ENCODE results near the gene KITLG. TPM values are rescaled to one million over a fixed set of nuclear protein-coding genes. Genes with fewer than 3 reads are reported as not detected.
"Not testable (repeated sequence)": the region's sequence is repeated elsewhere in the genome, so short reads cannot be mapped to it uniquely, and the experiment has no call there.

Gene KITLG
- total RNA-seq, 1 donor from 2014 or later, result 56.3 TPM

DNA sequence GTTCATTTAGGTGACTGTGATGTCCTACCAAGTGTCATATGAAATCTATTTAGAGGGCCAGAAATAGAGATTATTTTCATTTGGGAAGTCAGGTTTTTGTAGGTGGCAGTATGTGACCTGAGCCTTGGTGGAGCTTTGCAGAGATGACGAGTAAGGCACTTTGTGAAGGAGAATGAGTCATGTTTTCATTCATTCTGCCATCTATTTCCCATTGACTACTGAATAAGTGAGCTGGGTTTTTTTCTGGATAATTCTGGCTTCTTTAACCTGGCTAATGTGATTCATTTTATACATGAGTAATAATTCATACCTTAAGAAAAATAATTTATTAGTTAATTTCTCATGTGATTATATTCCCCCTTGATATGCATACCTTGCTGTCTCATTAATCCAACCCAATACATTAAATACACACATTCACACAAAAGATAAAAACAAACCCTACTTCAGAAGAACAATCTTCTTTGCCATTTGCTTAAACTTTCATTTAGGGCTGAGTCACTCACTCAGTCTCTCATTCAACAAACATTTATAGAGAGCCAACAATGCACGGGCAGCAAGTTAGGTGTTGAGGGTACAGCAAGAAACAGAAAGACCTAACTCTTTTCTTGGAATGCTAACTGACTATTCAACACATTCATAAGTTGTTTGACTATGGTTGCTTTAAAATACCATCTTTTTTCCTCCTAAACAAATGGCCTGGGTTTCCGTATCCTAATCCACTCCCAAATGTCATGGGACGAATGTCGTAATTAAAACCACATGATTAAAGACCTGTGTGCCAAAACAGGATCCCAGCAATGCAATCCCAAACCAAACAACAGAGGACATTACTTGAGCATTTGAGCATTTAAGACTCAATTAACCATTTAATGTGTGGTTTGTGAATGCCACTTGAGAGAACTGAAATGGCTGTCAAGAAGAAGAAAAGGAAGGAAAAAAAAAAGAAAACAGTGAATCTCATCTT is 78.0 kb downstream of the KITLG start:
- DNase-seq (ENCODE audit: low spot score in 2 of 2), result no peak
- FAIRE-seq, result no peak

DNA sequence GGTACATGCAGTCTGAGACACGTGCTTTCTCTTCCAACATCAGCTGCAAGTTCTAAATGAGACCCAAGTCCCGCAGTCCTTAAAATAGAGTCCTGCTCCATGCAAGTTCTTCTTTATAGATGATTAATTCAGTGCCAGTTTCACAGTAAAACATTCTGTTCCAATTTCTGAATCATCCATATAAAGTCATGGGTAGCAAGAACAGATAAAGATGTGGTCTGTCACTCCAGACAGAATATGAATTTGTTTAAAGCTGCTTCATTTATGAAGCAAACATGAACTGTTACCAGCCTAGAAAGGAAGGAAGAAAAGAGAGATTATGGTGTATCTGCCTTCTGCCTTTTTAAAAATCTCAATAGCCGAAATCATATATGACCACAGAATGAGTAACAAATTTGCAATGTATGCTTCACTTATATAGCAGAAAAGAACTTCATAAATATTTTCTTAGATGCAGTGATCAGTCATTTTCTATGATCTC is 83.3 kb downstream of the KITLG start:
- no peak for FAIRE-seq
- no peak for DNase-seq (ENCODE audit: low spot score in 2 of 2)

DNA sequence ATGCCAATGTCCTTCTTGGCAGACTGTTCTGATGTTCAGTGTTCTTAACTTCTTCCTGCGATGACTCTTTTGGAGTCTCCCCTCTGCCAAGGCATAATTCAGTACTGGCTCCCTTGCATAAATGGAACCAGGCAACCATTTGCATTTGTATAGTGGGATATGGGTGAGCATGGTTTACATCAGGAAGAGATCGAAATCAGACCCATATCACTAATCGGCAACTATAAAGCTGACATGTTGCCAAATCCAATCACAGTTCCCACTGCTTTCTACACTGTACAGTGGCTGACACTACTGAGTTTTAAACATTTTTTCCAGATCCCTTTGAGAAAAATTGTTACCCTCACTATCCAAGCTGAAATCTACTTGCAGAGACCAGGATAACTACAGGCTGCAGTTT is 83.8 kb downstream of the KITLG start:
- DNase-seq (ENCODE audit: low spot score in 2 of 2) (no peak), FAIRE-seq (no peak)

GRCh38 chr12:88495031-88495430 is 85.2 kb downstream of the KITLG start:
- FAIRE-seq (no peak), DNase-seq (ENCODE audit: low spot score in 2 of 2) (no peak)

DNA sequence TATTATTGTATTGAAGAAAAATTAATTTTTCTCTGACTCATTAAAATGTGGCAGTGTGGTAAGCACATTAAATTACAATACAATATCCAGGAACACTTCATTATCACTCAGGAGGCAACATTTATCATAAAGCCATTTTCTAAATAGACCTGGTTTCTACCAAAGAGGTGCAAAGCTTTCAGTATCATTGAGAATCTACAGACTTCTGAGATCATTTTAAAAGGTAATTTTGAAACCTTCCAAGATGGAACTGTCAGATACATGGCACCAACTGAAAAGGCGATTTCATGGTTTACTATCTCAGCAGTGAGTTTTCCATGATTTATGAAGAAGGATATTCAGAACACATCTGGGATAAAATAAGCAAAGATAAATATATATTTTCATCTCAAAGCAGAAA is 85.8 kb downstream of the KITLG start:
- FAIRE-seq (no peak), DNase-seq (ENCODE audit: low spot score in 2 of 2) (no peak)

DNA sequence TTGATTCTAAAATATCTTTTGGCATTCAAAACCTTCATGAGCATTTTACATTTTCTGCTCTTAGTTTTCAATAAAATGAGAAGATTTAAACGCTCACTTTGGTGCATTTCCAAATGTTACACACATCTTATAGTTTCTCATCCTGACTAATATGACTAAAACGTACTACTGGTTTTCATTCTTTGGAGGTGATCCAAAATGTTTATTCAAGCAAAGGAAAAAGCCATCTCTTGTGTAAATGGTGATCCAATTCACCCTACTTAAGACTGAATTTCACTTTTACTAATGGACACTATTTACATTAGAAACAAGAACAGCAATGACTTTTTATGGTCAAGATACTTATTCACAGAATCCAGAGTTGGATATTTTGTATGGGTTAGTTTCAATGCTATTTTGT is 86.6 kb downstream of the KITLG start:
- DNase-seq (ENCODE audit: low spot score in 2 of 2) (no peak), FAIRE-seq (no peak)

GRCh38 chr12:88490425-88490824 is 89.8 kb downstream of the KITLG start:
- no peak for DNase-seq (ENCODE audit: low spot score in 2 of 2)
- no peak for FAIRE-seq

GRCh38 chr12:88472775-88473174 is 107.5 kb downstream of the KITLG start:
- FAIRE-seq (no peak), DNase-seq (ENCODE audit: low spot score in 2 of 2) (no peak)

GRCh38 chr12:88472248-88472647 is 108.0 kb downstream of the KITLG start:
- DNase-seq (ENCODE audit: low spot score in 2 of 2) (no peak), FAIRE-seq (no peak)

DNA sequence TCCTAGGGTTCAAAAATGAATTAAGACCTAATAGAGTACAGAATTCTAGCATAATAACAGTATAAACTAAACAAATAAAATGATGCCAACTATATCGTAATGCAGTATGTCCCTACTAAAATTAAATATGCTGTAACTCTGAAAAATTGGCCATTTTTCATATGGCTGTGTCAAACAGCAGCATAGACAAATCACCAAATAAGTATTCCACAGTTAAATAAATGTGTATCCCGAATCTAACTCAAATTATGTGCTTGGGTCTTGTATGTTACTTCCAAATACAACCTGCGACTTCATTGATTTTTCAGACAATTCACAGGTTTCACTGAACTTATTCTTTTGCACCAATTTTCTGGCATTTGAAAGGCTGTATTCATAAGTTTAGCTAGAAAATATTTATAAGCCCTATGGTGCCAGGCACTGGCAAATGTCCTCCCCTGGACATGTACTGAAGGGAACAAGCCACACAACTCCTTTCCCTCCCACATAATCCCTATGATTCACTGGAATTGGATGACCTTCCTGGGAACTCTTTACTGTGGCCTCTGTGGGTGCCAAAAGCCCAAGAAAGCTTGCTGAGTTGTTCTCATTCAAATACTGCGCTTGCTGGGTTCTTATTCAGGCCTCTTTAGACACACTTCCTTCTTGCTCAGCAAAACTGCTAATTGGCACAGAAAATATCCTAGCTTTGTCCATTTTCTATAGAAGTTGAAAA is 108.8 kb downstream of the KITLG start:
- FAIRE-seq, result no peak

GRCh38 chr12:88469154-88469553 is 111.1 kb downstream of the KITLG start:
- no peak for FAIRE-seq
- no peak for DNase-seq (ENCODE audit: low spot score in 2 of 2)

More for the DNA sequence above, 108.8 kb downstream of the KITLG start:
- no peak for DNase-seq (ENCODE audit: low spot score in 2 of 2)

GRCh38 chr12:88468581-88468980 is 111.7 kb downstream of the KITLG start:
- FAIRE-seq (no peak), DNase-seq (ENCODE audit: low spot score in 2 of 2) (no peak)

DNA sequence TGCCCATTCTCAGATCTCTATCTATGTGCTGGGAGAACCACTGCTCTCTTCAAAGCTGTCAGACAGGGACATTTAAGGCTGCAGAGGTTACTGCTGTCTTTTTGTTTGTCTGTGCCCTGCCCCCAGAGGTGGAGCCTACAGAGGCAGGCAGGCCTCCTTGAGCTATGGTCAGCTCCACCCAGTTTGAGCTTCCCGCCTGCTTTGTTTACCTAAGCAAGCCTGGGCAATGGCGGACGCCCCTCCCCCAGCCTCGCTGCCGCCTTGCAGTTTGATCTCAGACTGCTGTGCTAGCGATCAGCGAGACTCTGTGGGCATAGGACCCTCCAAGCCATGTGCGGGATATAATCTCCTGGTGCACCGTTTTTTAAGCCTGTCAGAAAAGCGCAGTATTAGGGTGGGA is 113.6 kb downstream of the KITLG start:
- not testable (repeated sequence) for FAIRE-seq; DNase-seq (ENCODE audit: low spot score in 2 of 2)

DNA sequence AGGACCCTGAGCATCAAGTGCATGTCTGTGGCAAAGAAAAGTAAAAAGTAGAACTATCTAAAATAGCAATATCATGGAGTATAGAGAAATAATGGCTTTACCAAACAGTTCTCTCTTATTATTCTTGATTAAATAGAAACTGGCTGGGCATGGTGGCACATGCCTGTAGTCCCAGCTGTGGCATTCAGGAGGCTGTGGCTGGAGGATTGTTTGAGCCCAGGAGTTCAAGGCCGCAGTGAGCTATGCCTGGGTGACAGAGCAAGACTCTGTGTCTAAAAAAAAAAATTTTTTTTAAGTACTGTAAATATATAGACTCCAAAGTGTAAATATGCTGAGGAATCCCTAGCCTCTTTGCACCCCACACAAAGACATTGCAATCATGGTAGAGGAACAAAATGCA is 121.9 kb downstream of the KITLG start:
- FAIRE-seq, result no peak
- no peak for DNase-seq (ENCODE audit: low spot score in 2 of 2)

DNA sequence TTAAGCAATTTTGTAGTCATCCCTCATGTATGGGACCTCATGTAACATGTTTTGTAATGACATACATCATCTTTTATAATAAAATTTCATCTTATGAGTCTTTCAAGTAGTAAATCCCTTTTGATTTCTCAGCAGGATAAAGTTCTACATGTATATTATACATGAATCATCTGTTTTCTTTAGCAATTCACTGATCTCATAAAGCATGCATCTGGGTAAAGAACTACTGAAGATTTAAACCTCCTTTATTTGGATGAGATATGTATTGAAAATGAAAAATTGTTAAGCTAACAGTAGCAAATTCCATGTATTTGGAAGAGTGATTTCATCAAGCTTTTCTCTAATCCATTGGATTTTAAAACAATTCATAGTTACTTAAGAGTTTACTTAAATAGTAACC is 126.9 kb downstream of the KITLG start:
- FAIRE-seq (no peak), DNase-seq (ENCODE audit: low spot score in 2 of 2) (no peak)

GRCh38 chr12:88451205-88451604 is 129.1 kb downstream of the KITLG start:
- no peak for DNase-seq (ENCODE audit: low spot score in 2 of 2)
- no peak for FAIRE-seq

DNA sequence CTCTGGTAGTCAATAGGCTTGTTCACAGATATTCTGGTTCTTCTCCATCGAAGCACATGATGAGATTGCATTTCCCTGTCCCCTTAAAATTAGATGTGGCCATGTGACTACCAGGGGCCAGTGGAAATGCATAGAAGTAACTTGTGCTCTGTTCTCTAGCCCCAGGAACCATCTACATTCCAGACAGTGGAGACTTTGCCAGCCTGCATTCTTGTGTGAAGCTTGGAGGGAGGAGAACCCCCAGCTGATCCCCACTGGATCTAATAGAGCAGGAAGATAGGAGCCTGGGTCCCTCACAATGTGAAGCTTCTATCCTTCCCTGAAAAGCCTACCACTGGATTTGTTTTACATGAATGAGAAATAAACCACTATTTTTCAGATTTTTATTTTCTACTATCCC is 130.1 kb downstream of the KITLG start:
- DNase-seq (ENCODE audit: low spot score in 2 of 2) (no peak), FAIRE-seq (no peak)

GRCh38 chr12:88448337-88448915 is 131.8 kb downstream of the KITLG start:
- FAIRE-seq, result no peak
- DNase-seq (ENCODE audit: low spot score in 2 of 2), result no peak

DNA sequence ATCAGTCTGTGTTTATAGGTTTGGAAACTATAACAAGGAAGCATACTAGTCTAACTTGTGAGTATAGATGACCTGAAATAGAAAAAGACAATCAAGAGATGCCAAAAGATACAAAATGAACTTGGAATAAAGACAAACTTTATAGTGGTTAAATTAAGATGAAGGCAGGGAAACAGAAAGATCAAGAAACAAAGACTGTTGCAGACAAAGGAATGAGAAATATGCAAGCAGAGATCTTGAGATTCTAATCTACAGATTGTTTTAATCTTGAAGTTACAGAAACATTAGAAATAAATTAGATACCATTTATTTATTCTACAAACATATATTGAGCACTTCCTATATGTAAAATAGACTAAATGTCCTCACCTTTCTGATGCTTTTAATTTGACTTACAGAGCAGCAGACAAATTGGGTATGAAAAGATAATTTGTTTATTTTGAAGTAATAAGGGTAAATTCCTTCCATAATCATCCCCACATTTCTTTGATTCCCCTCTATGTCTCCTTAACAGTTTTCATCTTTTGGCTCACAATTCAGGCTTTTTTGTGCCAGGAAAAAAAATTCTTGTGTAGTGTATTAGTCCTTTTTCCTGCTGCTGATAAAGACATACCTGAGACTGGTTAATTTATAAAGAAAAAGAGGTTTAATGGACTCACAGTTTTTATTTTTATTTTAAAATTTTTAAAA is 134.4 kb downstream of the KITLG start:
- no peak for FAIRE-seq
- no peak for DNase-seq (ENCODE audit: low spot score in 2 of 2)

DNA sequence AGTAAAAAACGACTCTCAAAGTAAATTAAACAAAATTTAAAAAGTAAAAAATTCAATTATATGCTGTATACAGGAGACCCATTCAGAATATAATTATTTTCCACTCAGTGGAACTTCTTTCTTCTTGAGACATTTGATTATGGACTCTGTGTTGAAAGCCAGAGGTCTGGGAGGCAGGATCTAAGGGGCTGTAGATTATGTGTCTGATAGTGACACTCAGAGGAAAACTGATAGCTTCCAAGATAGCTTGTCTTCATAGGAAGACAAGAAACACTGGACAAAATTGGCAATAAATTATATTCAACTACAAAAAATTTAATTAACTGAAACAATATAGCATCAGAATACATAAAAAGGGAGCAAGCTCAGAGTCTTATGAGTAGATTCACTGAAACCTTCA is 135.8 kb downstream of the KITLG start:
- FAIRE-seq (no peak), DNase-seq (ENCODE audit: low spot score in 2 of 2) (no peak)

All from frontal cortex (tissue), 4 donors.